ENCODE measurements around the gene NR6A1. TPM values are rescaled to one million over a fixed set of nuclear protein-coding genes. Genes with fewer than 3 reads are reported as not detected.
A peak's percentile ranks its signal among the peaks of the same experiment; 100 is the strongest.

NR6A1 gene
- total RNA-seq, 2 experiments from 2014 or later: 17.5 to 23.0 TPM

- Histone ChIP-seq H3K4me1 (ENCODE audit: insufficient read depth, low read length, poor library complexity, severe bottlenecking) (peaks cover 6% of the 10 kb centered on the region), H3K9me2 (ENCODE audit: insufficient read depth, low read length) (no peaks in the 10 kb centered on the region), H3K9me3 (ENCODE audit: low read length) (no peaks in the 10 kb centered on the region), H3K27ac (ENCODE audit: low read depth, low read length, poor library complexity, severe bottlenecking) (no peak overlapping the region), H3K36me3 (ENCODE audit: insufficient read depth, low read length) (no peaks in the 10 kb centered on the region), H3K79me2 (ENCODE audit: insufficient read depth, low read depth, low read length) (no peaks in the 10 kb centered on the region), H2AFZ (ENCODE audit: low read length) (no peak overlapping the region), H4K20me1 (ENCODE audit: insufficient read depth, low read length) (peaks cover 7% of the 10 kb centered on the region; the same call in 1 of the 2 replicates), H3K4me2 (ENCODE audit: low read length) (no peak overlapping the region), H3K4me3 (ENCODE audit: low read depth, low read length, poor library complexity, severe bottlenecking) (no peak overlapping the region)
- ChIA-PET CTCF (ENCODE audit: unreplicated experiment) (interaction anchor here (0.6 kb wide), 1 partner anchor 161 kb away, joined by 3 read pairs; no protein-coding TSS in a partner anchor), POLR2A (interaction anchor here (0.7 kb wide), 1 partner anchor 42 kb away, joined by 5 read pairs; no protein-coding TSS in a partner anchor)
- no peak for TF ChIP-seq EZH2phosphoT487 (IDR thresholded peaks at IDR 0.05; ENCODE audit: borderline replicate concordance, low read depth, low read length)
- TF ChIP-seq, protein P1, sequence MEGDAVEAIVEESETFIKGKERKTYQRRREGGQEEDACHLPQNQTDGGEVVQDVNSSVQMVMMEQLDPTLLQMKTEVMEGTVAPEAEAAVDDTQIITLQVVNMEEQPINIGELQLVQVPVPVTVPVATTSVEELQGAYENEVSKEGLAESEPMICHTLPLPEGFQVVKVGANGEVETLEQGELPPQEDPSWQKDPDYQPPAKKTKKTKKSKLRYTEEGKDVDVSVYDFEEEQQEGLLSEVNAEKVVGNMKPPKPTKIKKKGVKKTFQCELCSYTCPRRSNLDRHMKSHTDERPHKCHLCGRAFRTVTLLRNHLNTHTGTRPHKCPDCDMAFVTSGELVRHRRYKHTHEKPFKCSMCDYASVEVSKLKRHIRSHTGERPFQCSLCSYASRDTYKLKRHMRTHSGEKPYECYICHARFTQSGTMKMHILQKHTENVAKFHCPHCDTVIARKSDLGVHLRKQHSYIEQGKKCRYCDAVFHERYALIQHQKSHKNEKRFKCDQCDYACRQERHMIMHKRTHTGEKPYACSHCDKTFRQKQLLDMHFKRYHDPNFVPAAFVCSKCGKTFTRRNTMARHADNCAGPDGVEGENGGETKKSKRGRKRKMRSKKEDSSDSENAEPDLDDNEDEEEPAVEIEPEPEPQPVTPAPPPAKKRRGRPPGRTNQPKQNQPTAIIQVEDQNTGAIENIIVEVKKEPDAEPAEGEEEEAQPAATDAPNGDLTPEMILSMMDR (conservative IDR thresholded peaks at IDR 0.05; ENCODE audit: low read length): no peak
- intact Hi-C loops (cut with micrococcal nuclease; ENCODE audit: unreplicated experiment): loop anchor here (10.0 kb wide), 1 partner anchor 760 kb away; no protein-coding TSS in a partner anchor
- BruUV-seq (replicated peaks): no TSS peak
- DNase-seq (ENCODE audit: low spot score): no peak
These were observed 155.9 kb downstream of the NR6A1 start for GRCh38 chr9:124615100-124615742.

GRCh38 chr9:124613849-124614248 is 157.3 kb downstream of the NR6A1 start:
- Histone ChIP-seq H3K27ac (ENCODE audit: low read depth, low read length, poor library complexity, severe bottlenecking) (no peak overlapping the region), H3K9me2 (ENCODE audit: insufficient read depth, low read length) (no peaks in the 10 kb centered on the region), H3K9me3 (ENCODE audit: low read length) (no peaks in the 10 kb centered on the region), H3K79me2 (ENCODE audit: insufficient read depth, low read depth, low read length) (no peaks in the 10 kb centered on the region), H2AFZ (ENCODE audit: low read length) (no peak overlapping the region), H3K4me3 (ENCODE audit: low read depth, low read length, poor library complexity, severe bottlenecking) (no peak overlapping the region), H3K4me1 (ENCODE audit: insufficient read depth, low read length, poor library complexity, severe bottlenecking) (peaks cover 6% of the 10 kb centered on the region), H3K4me2 (ENCODE audit: low read length) (no peak overlapping the region), H4K20me1 (ENCODE audit: insufficient read depth, low read length) (peaks cover 7% of the 10 kb centered on the region; the same call in 1 of the 2 replicates), H3K36me3 (ENCODE audit: insufficient read depth, low read length) (no peaks in the 10 kb centered on the region)
- POLR2A ChIA-PET: interaction anchor here (1.0 to 1.2 kb wide), 2 partner anchors 17 to 19 kb away, joined by 4 read pairs; no protein-coding TSS in a partner anchor
- no TSS peak for BruUV-seq (replicated peaks)
- CTCF ChIA-PET (ENCODE audit: unreplicated experiment): no interaction called here
- TF ChIP-seq EZH2phosphoT487 (IDR thresholded peaks at IDR 0.05; ENCODE audit: borderline replicate concordance, low read depth, low read length): no peak
- TF ChIP-seq, protein P1 (conservative IDR thresholded peaks at IDR 0.05; ENCODE audit: low read length): no peak
- peak; percentile 19 for DNase-seq (ENCODE audit: low spot score)
- intact Hi-C loops (cut with micrococcal nuclease; ENCODE audit: unreplicated experiment): loop anchor here (10.0 kb wide), 1 partner anchor 761 kb away; no protein-coding TSS in a partner anchor

- no TSS peak for BruUV-seq (replicated peaks)
- no peak overlapping the region for H3K27ac ChIP-seq (ENCODE audit: low read depth, low read length, poor library complexity, severe bottlenecking)
- H3K79me2 ChIP-seq (ENCODE audit: insufficient read depth, low read depth, low read length): no peaks in the 10 kb centered on the region
- TF ChIP-seq EZH2phosphoT487 (IDR thresholded peaks at IDR 0.05; ENCODE audit: borderline replicate concordance, low read depth, low read length): no peak
- TF ChIP-seq, protein P1 (conservative IDR thresholded peaks at IDR 0.05; ENCODE audit: low read length): no peak
- H4K20me1 ChIP-seq (ENCODE audit: insufficient read depth, low read length): no peaks in the 10 kb centered on the region; the same call in 1 of the 2 replicates
- intact Hi-C loops (cut with micrococcal nuclease; ENCODE audit: unreplicated experiment): loop anchor here (10.0 kb wide), 1 partner anchor 764 kb away; no protein-coding TSS in a partner anchor
- H3K9me2 ChIP-seq (ENCODE audit: insufficient read depth, low read length): no peaks in the 10 kb centered on the region
- no peak overlapping the region for H3K4me3 ChIP-seq (ENCODE audit: low read depth, low read length, poor library complexity, severe bottlenecking)
- DNase-seq (ENCODE audit: low spot score): no peak
- no peaks in the 10 kb centered on the region for H3K9me3 ChIP-seq (ENCODE audit: low read length)
- no peak overlapping the region for H2AFZ ChIP-seq (ENCODE audit: low read length)
- H3K4me1 ChIP-seq (ENCODE audit: insufficient read depth, low read length, poor library complexity, severe bottlenecking): peaks cover 6% of the 10 kb centered on the region
- POLR2A ChIA-PET: interaction anchor here (1.0 to 1.1 kb wide), 2 partner anchors 35 to 834 kb away, joined by 3 read pairs; no protein-coding TSS in a partner anchor
- CTCF ChIA-PET (ENCODE audit: unreplicated experiment): no interaction called here
- H3K36me3 ChIP-seq (ENCODE audit: insufficient read depth, low read length): no peaks in the 10 kb centered on the region
- no peak overlapping the region for H3K4me2 ChIP-seq (ENCODE audit: low read length)
These were observed 160.0 kb downstream of the NR6A1 start for GRCh38 chr9:124611106-124611505.
